Neural crest cell (in vitro differentiated cells): ENCODE results near the gene SHF. TPM values are rescaled to one million over a fixed set of nuclear protein-coding genes. Genes with fewer than 3 reads are reported as not detected.
A peak's percentile ranks its signal among the peaks of the same experiment; 100 is the strongest.

Experiments used
- DNase-seq: peaks from one replicate; pipeline ENCODE4 v3.0.0; 2021; ENCODE audit warnings: low read depth, mixed read lengths, low spot score
- H3K27ac Mint-ChIP-seq: one replicate; pipeline ENCODE4 v1.8.0; 2021; ENCODE audit warnings: mild to moderate bottlenecking, mixed read lengths; ENCODE audit not compliant: unreplicated experiment
- H3K27me3 Mint-ChIP-seq: 2 replicates; pipeline ENCODE4 v1.8.0; 2021; ENCODE audit warnings: low read depth, mild to moderate bottlenecking, mixed read lengths
- H3K36me3 Mint-ChIP-seq: 2 replicates; pipeline ENCODE4 v1.8.0; 2021; ENCODE audit warnings: low read depth, mild to moderate bottlenecking, mixed read lengths
- H3K4me1 Mint-ChIP-seq: 2 replicates; pipeline ENCODE4 v1.8.0; 2021; ENCODE audit warnings: mixed read lengths
- H3K4me3 Mint-ChIP-seq: one replicate; pipeline ENCODE4 v1.8.0; 2021; ENCODE audit warnings: mild to moderate bottlenecking, mixed read lengths
- H3K9me3 Mint-ChIP-seq: 2 replicates; pipeline ENCODE4 v1.8.0; 2021; ENCODE audit warnings: mixed read lengths
- total RNA-seq: library from RNA; stranded (reverse); gene quantifications from 2 replicates; pipeline ENCODE4 v1.2.1, GENCODE V29; 2021
- TF ChIP-seq, protein P1 (sequence below): fragments of 200-600 bp; sonication (generic); conservative IDR thresholded peaks from 2 replicates; pipeline ENCODE4 v1.5.0; 2021; ENCODE audit warnings: antibody characterized with exemption, mild to moderate bottlenecking

The SHF gene
- total RNA-seq, 1 donor from 2014 or later: 55.0 TPM

DNA sequence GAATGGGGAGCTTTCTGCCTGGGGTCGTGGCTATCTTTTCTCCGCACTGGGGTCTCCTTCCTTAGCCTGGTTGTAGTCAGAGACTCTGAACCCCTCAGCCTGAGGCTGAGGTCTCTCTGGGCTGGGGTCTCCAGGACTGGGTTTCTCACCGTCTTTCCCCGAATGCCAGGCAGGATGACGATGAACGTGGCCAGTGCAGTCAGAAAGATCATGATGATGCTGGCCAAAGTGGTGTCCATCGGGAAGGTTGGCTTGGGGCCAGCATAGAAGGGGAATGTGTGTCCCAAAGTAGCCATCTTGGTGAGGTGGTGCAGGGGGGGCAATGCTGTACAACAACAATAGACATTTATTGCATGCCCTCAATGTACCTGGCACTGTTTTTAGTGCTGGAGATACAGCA lies 65.0 kb downstream of the SHF start:
- TF ChIP-seq, protein P1, sequence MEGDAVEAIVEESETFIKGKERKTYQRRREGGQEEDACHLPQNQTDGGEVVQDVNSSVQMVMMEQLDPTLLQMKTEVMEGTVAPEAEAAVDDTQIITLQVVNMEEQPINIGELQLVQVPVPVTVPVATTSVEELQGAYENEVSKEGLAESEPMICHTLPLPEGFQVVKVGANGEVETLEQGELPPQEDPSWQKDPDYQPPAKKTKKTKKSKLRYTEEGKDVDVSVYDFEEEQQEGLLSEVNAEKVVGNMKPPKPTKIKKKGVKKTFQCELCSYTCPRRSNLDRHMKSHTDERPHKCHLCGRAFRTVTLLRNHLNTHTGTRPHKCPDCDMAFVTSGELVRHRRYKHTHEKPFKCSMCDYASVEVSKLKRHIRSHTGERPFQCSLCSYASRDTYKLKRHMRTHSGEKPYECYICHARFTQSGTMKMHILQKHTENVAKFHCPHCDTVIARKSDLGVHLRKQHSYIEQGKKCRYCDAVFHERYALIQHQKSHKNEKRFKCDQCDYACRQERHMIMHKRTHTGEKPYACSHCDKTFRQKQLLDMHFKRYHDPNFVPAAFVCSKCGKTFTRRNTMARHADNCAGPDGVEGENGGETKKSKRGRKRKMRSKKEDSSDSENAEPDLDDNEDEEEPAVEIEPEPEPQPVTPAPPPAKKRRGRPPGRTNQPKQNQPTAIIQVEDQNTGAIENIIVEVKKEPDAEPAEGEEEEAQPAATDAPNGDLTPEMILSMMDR: no peak

DNA sequence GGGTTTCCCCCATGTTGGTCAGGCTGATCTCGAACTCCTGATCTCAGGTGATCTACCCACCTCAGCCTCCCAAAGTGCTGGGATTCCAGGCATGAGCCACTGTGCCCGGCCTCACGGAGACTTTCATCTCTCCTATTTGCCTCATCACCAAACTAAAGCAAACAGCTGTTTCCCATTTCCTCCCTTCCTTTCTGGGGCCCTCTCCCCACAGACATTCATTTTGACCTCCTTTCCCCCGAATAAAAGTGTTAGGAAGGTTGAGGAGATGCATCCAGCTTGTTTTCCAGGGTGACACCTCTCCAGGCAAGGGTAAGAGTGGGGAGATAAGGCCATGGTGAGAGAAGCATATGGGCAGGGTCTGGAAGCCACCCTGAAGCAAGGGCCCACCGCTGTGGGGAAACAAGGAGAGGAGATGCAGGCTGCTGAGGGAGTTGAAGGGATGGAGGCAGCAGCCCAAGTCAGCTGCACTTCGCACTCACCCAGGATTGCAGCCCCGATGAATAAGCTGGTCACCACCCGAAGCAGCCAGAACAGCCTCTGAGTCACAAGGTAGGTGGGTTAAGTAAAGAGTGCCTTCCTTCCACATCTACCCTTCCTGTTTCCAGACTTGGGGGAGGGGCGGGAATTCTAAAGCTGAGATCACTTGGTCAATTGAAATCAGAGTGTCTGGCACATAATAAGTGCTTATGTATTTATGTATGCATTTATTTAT lies 65.9 kb downstream of the SHF start:
- Mint-ChIP-seq H3K27ac (peak overlapping the region; percentile 57), H3K4me1 (peaks cover 6% of the 10 kb centered on the region), H3K9me3 (peaks cover 4% of the 10 kb centered on the region), H3K4me3 (no peak overlapping the region), H3K36me3 (no peaks in the 10 kb centered on the region), H3K27me3 (peaks cover 73% of the 10 kb centered on the region)
- DNase-seq: no peak
- TF ChIP-seq, protein P1: no peak

More for the DNA sequence above, 65.0 kb downstream of the SHF start:
- no peaks in the 10 kb centered on the region for H3K36me3 Mint-ChIP-seq
- no peak overlapping the region for H3K4me3 Mint-ChIP-seq
- no peak overlapping the region for H3K27ac Mint-ChIP-seq
- peaks cover 76% of the 10 kb centered on the region for H3K27me3 Mint-ChIP-seq
- peaks cover 4% of the 10 kb centered on the region for H3K9me3 Mint-ChIP-seq
- H3K4me1 Mint-ChIP-seq: peaks cover 6% of the 10 kb centered on the region
- no peak for DNase-seq

DNA sequence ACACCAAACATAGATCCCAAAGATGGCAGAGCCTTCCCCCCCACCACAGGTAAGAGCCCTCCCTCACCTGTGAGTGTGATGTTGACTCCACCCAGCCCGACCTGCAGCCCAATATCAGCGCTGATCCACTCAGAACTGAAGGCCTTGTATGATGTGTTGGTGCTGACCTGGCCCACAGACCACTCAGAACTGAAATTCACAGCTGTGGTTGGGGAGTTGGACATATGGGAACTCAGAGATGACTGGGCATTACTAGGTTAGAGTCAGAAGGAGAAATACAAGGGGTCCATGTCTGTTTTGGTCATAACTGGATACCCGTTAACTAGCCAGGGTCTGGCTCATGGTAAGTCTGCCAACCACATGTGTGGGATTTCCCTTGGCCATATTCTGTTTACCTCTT lies 66.7 kb downstream of the SHF start:
- Mint-ChIP-seq H3K27me3 (peaks cover 69% of the 10 kb centered on the region), H3K36me3 (no peaks in the 10 kb centered on the region), H3K4me1 (peaks cover 6% of the 10 kb centered on the region)

DNA sequence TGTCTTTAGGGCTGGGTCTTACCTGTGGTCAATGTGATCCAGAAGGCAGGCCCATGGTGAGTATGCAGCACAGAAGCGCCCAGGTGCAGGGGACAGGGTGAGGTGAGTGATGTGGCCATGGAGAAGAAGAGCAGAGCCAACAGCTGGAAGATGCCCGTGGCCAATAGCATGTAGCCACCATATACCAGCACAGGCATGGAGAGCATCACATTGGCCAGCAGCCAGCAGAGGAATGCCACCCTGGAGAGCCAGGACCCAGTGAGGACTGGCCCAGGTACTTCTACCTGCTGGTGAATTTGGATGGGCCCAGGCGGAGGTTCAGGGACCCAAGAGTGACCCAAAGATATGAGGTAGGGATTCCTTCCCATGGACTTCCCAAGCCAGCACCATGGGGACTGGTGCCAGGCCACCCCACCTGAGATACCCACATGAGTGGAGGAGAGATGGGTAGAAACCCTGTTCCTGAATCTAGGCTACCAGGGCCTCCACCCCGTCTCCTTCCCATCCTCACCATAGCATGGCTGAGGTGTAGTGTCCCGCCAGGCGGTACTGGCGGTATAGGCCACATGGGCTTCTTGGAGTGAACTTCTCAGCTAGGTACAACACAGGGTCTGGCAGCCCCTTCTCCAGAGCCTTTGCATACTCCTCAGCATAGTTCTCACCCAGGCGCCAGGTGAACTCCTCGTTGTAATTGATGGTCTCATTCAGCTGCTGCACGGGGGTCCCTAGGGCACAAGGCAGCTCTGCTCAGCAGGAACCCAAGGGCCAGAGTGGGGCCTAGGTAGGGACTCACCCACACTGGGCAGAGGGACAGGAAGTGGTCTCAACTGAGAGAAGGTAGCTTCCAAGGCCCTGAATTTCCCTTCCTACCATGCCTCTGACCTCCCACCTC lies 67.4 kb downstream of the SHF start:
- peaks cover 69% of the 10 kb centered on the region for H3K27me3 Mint-ChIP-seq
- H3K9me3 Mint-ChIP-seq: peaks cover 4% of the 10 kb centered on the region
- no peak for DNase-seq
- no peak overlapping the region for H3K27ac Mint-ChIP-seq
- TF ChIP-seq, protein P1: no peak
- H3K4me3 Mint-ChIP-seq: no peak overlapping the region
- H3K4me1 Mint-ChIP-seq: peaks cover 6% of the 10 kb centered on the region
- no peaks in the 10 kb centered on the region for H3K36me3 Mint-ChIP-seq

More for the DNA sequence above, 66.7 kb downstream of the SHF start:
- Mint-ChIP-seq H3K4me3 (no peak overlapping the region), H3K27ac (no peak overlapping the region), H3K9me3 (peaks cover 4% of the 10 kb centered on the region)
- DNase-seq: no peak
- TF ChIP-seq, protein P1: no peak

DNA sequence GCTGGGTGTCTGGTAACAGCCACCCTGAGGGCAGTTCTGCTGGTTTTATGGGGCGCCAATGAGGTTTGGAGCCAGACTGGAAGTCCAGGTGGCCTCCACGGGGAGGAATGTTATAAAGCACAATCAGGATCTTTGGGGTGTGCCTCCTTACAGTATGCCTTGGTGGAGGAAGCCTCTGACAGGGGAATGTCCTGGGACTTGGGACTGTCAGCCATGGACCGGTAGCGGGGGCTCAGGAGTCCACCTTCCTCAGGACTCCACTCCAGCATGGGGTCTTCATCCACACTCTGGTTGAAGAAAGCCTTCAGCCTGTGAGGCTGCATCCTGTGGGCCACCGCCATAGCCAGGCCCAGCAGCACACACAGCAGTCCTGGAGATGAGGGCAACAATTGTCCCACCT lies 68.8 kb downstream of the SHF start:
- no peak overlapping the region for H3K4me3 Mint-ChIP-seq
- H3K4me1 Mint-ChIP-seq: peaks cover 6% of the 10 kb centered on the region
- TF ChIP-seq, protein P1: no peak
- H3K27ac Mint-ChIP-seq: no peak overlapping the region
- H3K27me3 Mint-ChIP-seq: peaks cover 70% of the 10 kb centered on the region
- no peak for DNase-seq
- H3K36me3 Mint-ChIP-seq: no peaks in the 10 kb centered on the region
- H3K9me3 Mint-ChIP-seq: peaks cover 4% of the 10 kb centered on the region
